Eye (tissue), 1 donor: Measurements from ENCODE around the gene DMBX1.
A peak's percentile ranks its signal among the peaks of the same experiment; 100 is the strongest.

ENCODE experiments used
- DNase-seq: peaks from one replicate; pipeline ENCODE4 v3.0.0-alpha.2; 2015

DMBX1 gene

GRCh38 chr1:46506470-46507219 is 17.0 kb downstream of the DMBX1 start:
- no peak for DNase-seq

GRCh38 chr1:46508757-46509156 is 19.1 kb downstream of the DMBX1 start:
- DNase-seq, result no peak

- DNase-seq, result no peak
Observed at GRCh38 chr1:46510341-46510997, 20.8 kb downstream of the DMBX1 start.

- DNase-seq, result no peak
Observed at GRCh38 chr1:46510998-46511365, 21.3 kb downstream of the DMBX1 start.

GRCh38 chr1:46512135-46512791 is 22.6 kb downstream of the DMBX1 start:
- DNase-seq, result no peak

- DNase-seq, result no peak
Observed at GRCh38 chr1:46512792-46513190, 23.2 kb downstream of the DMBX1 start.

- DNase-seq, result no peak
Observed at GRCh38 chr1:46513536-46513935, 23.9 kb downstream of the DMBX1 start.

- no peak for DNase-seq
Observed at GRCh38 chr1:46515576-46515975, 25.9 kb downstream of the DMBX1 start.

- no peak for DNase-seq
Observed at GRCh38 chr1:46516200-46516950, 26.7 kb downstream of the DMBX1 start.

- DNase-seq, result no peak
Observed at GRCh38 chr1:46517010-46517600, 27.5 kb downstream of the DMBX1 start.

GRCh38 chr1:46517932-46518498 is 28.4 kb downstream of the DMBX1 start:
- no peak for DNase-seq

- no peak for DNase-seq
Observed at GRCh38 chr1:46519209-46519608, 29.6 kb downstream of the DMBX1 start.

- peak; percentile 61 for DNase-seq
Observed at GRCh38 chr1:46520063-46520911, 30.7 kb downstream of the DMBX1 start.

GRCh38 chr1:46521414-46521813 is 31.8 kb downstream of the DMBX1 start:
- no peak for DNase-seq

- peak; percentile 42 for DNase-seq
Observed at GRCh38 chr1:46522184-46522968, 32.7 kb downstream of the DMBX1 start.

- no peak for DNase-seq
Observed at GRCh38 chr1:46522969-46523320, 33.3 kb downstream of the DMBX1 start.

GRCh38 chr1:46523496-46524353 is 34.1 kb downstream of the DMBX1 start:
- DNase-seq, result no peak

GRCh38 chr1:46524843-46525242 is 35.2 kb downstream of the DMBX1 start:
- peak; percentile 27 for DNase-seq

GRCh38 chr1:46525253-46525983 is 35.8 kb downstream of the DMBX1 start:
- peak; percentile 68 for DNase-seq
